ENCODE measurements around the gene DUSP7.

The DUSP7 gene

GRCh38 chr3:52010431-52010830, 45.9 kb downstream of the DUSP7 start:
- DNase-seq (ENCODE audit: low spot score), result no peak

DNA sequence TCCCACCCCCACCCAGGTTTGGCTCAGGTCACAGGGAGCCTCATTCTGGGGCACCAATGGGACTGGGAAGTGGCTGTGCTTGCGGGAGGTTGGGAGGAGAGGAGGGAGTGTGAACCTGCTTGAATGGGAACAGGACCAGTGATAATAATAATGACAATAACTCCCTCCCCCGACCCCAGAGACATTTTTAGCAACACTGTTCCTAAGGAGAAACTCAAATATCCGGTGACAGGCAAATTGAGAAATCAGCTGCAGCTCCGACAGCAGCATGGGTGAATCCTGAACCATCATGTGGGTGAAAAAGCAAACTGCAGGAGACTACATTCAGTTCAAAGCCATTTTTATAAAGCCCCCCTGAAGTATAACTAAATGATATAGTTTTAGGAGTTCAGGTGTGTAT, 49.1 kb downstream of the DUSP7 start:
- DNase-seq (ENCODE audit: low spot score), result no peak

DNA sequence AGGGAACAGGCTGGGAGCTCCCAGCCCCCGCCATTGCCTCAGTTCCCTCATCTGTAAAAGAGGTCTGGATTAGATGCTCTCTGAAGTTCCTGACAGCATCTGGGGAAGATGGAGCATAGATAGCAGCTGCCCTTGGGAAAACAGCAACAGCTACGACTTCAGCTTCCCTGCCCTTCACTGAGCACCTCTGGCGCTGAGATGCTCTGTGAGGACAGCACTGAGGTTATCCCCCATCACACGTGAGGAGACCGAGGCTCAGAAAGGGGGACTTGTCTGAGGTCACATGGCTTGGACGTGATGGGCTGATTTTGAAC, 49.6 kb downstream of the DUSP7 start:
- no peak for DNase-seq (ENCODE audit: low spot score)

DNA sequence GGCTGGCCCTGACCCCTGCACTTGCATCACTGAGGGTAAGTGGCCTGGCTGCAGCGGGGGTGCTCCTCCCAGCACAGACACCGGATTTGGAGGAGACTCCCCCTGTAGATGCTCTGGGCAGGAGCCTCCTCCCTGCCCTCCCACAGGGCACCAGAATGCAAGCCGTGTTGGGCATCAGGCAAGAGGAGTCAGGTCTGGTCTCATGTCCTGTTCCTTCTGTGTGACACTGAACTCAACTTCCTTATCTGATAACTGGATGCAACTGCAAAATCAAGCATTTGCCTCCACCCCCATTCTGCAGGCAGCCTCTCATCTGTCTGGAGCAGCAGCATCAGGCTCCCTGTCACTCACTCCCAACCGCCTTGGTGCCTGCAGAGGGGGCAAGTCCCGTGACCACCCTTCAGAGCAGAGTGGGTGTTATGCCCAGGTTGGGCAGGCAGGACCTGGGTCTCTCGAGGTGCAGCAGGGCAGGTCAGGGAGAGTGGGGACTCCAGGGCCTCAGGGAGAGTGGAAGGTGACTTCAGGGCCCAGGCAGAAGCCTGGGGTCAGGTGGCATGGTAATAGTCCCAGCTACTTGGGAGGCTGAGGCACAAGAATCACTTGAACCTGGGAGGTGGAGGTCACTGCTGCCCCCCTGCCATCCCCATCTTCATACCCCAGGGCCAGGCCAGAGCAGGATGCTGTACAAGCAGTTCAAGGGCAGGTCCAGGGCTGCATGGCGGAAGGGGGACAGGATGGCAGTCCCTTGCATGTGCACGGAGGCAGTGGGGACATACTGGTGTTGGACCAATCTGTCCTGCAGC, 50.2 kb downstream of the DUSP7 start:
- DNase-seq (ENCODE audit: low spot score), result no peak

DNA sequence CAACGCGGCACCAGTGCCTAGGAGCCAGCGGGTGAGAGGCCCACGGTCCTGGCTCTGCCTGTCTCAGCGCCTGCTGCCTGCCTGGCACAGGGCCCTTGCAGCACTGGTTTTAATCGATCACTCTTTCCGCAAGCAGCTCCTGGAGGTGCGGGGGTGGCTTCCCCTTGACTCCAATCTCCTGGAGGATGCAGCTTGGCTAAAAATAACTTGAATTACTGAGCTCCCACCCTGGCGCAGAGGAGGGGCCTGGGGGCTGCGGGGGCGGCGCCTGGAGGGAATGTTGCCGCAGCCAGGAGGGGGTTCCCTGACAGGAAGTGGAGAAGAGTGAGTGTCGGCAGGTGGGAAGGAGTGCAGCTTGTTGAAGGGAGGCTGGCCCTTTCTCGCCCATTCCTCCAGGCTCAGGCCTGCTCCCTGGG, 50.8 kb downstream of the DUSP7 start:
- DNase-seq (ENCODE audit: low spot score), result peak; percentile 74

DNA sequence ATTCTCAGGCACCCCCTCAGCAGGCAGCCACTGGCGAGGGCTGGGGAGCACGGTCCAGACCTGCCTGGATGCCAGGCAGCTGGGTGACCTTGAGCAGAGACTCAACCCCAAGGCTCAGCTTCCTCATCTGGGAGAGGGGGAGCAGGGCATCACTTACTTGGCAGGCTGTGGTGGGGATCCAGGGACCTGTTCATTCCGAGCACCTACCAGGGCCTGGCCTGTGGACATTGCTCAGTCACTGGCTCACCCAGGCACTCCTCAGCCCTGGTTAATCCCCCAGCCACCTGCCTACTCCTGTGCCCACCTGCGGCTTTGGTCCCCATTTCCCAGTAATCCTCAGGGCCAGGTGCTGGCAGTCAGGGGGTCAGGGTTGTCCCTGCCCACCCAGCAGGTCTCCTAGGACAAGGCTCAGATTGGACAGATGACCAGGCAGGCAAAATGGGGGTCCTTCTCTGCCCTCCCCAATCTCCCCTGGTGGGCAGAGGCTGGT, 51.4 kb downstream of the DUSP7 start:
- no peak for DNase-seq (ENCODE audit: low spot score)

GRCh38 chr3:52004163-52004787, 52.1 kb downstream of the DUSP7 start:
- peak; percentile 45 for DNase-seq (ENCODE audit: low spot score)

DNA sequence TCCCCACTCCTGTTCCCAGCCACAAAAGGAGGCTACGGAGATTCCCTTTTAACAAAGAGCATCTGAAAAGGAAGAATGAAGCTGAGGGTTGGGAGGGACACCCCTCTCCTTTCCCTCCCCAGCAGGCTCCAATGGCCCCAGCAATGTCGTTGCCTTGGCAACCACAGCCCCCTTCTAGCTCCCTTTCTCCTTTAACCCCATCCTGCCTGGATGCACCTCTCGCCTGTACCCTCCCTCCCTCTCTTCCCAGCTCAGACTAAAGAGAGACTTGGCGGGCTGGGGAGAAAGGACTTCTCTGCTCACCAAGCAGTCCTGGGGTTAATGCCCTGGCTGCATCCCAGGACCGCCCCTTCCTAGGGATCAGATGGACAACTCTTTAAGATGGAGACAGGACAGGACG, 53.6 kb downstream of the DUSP7 start:
- DNase-seq (ENCODE audit: low spot score), result no peak

DNA sequence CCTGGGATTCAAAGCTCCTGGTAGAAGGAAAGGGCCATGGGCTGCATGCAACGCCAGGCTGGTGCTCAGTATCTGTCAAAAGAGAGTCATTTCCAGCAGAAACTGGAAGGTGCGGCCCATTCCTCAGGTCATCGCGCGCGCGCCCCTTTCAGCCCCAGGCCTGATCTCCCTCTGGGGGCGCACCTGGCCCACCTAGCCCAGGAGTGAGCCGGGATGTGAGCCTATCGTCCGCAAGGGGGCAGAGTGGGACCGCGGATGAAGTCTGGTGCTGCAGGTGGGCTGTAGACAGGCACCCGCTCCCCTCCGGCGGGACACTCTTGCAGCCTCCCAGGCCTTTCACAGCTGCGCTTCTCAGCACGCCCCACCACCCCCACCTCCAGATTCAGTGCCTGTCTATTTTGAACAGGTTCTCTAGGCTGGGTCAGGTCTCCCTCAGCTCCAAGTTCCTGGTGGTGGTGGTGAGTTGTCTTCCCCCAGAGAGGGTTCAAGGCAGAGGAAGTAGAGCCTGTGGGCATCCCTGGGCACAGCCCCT, 54.9 kb downstream of the DUSP7 start:
- DNase-seq (ENCODE audit: low spot score), result peak; percentile 89

DNA sequence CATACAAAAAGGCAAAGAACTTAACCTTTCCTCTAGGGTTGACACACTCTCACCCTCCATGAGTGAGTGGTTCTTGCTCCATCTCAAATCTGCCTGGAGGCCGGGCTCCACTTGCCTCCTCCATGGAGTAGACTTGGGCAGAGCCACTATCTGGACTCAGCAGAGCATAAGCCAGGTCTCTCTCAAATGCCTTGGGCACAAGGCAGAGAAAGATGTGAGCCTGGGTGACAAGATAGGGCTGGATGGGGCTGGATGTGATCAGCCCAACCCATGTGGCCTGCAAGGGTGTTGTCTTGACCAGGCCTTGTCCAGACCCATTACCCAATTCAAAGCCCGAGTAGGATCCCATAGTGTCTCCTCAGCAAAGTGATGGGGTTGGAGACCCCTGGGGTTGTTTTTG, 56.5 kb downstream of the DUSP7 start:
- no peak for DNase-seq (ENCODE audit: low spot score)

All from AG20443 (cell line).